ENCODE measurements around the gene RPS6KB2.
"Not testable (repeated sequence)": the region's sequence is repeated elsewhere in the genome, so short reads cannot be mapped to it uniquely, and the experiment has no call there.

The RPS6KB2 gene

DNA sequence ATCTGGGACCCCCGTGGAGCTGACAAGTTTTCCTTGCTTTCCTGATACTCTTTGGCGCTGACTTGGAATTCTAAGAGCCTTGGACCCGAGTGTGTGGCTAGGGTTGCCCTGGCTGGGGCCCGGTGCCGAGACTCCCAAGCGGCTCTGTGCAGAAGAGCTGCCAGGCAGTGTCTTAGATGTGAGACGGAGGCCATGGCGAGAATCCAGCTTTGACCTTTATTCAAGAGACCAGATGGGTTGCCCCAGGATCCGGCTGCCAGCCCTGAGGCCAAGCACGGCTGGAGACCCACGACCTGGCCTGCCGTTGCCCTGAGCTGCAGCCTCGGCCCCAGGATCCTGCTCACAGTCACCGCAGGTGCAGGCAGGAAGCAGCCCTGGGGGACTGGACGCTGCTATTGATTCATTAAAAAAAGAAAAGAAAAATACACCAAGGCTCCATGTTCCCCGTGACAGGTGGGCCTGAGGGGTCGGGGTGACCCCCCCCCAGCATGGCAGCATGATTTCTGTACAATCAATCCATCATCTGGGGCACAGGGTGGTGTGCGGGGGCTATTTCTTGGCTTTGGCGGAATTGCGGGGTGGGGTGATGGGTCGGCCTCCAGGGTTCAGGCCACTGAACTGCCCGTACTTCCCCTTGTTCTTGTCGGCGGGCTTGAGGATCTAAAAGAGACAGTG, 30.2 kb upstream of the RPS6KB2 start:
- no peak for DNase-seq (ENCODE audit: low spot score)

DNA sequence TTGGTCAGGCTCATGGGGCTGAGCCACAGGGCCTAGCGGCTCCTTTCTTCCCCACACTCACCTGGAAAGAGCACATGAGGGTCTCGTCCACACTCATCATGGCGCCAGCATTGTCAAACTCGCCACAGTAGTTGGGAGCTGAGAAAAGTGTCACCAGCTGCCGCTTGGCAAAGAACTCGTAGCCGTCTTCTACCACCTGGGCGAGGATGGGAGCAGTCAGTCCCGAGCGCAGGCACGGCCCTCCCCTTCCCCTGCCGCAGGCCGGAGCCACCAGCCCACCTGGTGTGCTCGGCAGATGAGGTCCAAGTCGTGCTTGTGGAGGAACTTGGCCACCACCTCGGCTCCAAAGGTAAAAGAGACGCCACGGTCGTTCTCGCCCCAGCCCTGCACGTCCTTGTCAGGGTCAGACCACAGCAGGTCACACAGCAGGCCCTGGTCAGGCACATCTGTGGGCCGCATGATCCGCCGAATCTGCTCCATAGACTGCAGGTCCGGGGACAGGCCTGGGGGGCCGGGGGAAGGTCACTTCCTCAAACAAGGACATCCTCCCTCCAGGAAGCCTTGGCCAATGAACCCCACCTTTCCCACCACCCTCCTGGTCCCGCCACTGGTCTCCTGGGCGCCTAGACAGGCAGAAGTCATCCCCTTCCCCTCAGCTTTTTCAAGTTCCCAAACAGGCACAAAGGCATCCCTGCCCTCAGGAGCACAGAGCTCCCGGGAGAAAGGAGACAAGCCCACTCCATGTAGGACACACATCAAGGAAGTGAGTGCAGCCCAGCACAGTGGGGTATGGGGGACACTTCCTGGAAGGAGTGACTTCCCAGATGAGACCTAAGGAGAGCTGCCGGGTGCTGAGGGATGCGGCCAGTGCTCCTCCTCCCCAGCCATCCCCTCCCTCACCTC, 29.4 kb upstream of the RPS6KB2 start:
- no peak for DNase-seq (ENCODE audit: low spot score)

DNA sequence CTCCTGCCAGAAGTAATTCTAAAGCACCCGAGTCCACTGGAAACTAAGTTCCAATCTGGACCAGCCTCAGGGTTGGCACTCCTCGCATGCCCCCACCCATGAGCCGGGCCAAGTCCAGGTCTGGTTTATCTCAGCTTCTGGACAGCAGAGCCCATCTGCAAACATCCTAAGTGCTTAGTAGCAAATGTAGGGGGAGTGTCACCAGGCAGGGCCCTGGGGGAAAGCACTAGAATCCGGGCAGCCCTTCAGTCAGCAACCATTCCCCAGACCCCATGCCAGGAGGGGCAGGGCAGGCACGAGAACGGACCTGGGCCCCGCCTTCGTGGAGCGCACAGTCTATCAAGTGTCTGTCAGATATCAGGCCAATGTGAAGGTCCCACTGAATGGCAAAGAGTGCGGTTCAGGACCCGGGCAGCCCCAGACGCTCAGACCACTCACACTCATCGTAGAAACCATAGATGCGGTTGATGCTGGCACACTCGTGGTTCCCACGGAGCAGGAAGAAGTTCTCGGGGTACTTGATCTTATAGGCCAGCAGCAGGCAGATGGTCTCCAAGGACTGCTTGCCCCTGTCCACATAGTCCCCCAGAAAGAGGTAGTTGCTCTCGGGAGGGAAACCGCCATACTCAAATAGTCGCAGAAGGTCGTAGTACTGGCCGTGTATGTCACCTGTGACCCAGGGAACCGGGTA, 27.9 kb upstream of the RPS6KB2 start:
- no peak for DNase-seq (ENCODE audit: low spot score)

DNA sequence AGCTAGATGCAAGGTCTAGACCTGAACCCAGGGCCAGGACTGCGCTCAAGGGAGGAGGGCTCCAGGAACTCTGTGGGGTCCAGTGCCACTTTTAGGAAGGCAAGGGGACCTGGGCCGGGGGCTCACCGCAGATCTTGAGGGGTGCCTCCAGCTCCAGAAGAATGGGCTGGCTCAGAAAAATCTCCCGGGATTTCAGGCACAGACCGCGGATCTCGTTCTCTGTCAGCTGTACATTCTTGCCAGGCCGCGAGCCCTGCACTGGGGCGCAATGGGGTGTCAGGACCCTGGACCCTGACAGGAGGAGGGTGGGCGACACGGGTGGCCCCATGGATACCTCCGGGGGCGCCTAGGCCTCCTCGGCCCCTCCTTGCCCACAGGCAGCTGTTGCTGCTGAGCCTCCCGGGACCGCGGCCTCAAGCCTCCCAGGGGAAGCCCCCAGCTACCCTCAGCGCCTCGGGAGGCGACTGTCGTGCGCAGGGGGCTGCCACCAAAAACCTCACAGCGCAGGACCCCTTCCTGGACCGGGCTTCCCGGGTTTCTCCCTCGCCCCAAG, 27.3 kb upstream of the RPS6KB2 start:
- DNase-seq (ENCODE audit: low spot score): no peak

DNA sequence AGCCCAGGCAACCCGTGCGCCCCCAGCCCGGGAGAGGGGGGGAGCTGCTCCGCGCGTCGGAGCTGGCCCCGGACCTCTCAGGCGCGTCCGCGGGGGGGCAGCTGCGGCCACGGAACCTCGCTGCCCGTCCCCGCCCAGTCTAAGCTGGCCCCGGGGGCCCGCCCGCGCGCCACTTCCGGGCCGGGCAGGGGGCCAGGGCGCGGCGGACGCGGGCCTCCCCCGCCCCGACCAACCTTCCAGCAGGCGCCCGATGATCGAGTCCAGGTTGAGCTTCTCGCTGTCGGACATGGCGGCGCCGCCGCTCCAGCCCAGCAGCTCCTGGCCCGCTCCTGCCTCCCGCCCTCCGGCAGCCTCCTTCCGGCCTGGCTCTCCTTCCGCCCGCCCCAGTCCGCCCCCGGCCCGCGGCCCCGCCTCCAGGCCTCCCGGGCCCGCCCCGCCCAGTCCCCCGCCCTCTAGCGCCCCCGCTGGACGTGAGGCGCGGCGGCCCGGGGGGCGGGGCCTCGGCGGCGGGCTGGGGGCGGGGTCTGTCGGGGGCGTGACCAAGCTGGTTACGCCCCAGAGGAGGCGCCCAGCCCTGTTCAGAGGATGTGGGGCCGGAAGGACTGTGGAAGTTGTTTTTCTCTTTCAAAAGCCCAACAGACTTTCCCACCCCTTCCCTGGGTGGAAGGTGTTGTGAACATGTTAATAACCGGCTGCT, 26.7 kb upstream of the RPS6KB2 start, which contains the start of gene PPP1CA:
Gene PPP1CA, minus strand, starts transcription at position 364 of the 697 bp plus-strand sequence. Its CDS starts 76 bp downstream, at position 288.
- DNase-seq (ENCODE audit: low spot score): peak; percentile 92

DNA sequence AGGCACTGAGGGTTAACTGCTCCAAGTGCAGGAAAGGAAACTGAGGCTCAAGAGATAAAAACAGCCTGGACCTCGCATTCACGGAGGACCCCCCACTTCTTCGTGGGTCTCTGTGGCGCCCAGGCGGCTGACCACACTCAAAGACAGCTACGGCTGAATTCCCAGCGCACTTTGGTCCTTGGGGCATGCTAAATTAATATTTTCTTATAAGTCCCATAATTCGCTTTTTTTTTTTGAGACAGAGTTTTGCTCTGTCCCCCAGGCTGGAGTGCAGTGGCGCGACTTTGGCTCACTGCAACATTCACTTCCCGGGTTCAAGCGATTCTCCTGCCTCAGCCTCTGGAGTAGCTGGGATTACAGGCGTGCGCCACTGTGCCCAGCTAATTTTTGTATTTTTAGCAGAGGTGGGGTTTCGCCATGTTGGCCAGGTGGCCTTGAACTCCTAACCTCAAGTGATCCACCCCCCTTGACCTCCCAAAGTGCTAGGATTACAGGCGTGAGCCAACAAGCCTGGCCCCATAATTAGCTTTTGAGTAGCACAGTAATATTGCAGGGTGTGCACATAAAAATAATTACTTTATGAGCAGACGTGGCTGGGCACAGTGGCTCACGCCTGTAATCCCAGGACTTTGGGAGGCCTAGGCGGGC, 26.0 kb upstream of the RPS6KB2 start:
- not testable (repeated sequence) for DNase-seq (ENCODE audit: low spot score)

DNA sequence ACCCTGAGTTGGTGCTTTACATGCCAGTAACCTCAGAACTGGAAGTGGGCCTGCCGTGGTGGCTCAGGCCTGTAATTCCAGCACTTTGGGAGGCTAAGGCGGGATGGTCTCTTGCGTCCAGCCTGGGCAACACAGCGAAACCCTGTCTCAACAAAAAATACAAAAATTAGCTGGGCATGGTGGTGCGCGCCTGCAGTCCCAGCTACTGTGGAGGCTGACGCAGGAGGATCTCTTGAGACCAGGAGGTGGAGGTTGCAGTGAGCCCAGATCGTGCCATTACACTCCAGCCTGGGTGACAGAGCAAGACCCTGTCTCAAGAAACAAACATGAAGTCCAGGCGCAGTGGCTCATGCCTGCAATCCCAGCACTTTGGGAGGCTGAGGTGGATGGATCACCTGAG, 25.2 kb upstream of the RPS6KB2 start:
- not testable (repeated sequence) for DNase-seq (ENCODE audit: low spot score)

DNA sequence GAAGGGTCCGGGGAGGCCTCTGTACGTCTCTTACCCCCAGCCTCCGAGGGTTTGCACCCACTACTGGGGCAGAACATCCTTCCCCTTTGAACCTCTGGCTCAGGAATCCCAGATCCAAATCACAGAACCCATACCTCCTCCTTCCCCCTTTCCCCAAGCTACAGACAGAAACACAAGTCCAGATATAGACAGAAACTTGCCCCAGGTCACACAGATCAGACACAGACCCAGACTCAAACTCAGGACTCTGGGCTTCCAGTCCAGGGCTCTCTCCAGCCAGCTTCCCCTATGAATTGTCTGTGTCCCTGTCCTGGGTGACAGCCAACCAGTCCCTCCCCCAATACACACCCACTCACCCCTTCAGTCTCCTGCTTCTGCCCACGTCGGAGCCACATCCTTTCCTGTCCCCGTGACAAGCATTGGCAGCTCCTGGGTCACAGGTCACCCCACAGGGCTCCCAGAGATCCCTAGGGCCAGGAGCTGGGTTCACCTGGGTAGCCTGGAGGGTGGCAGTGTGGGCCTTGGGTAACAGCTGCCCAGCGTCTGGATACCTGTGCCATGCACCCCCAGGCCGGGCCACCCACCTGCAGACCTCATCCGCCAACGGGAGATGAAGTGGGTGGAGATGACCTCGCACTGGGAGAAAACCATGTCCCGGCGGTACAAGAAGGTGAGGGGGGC, 23.6 kb upstream of the RPS6KB2 start:
- DNase-seq (ENCODE audit: low spot score): no peak

DNA sequence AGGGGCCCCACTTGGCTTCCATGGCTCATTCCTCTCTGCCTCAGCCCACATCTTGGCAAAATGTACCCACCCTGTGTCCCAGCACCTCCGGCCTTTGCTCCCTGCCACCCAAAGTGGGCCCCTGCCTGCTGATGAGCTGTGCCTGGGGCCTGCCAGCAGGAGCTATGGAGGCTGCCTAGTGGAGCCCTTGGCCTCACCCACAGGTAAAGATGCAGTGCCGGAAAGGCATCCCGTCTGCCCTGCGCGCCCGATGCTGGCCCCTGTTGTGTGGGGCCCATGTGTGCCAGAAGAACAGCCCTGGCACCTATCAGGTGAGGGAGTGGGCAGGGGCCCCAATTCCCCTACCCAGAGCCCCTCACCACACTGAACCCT, 23.1 kb upstream of the RPS6KB2 start:
- no peak for DNase-seq (ENCODE audit: low spot score)

DNA sequence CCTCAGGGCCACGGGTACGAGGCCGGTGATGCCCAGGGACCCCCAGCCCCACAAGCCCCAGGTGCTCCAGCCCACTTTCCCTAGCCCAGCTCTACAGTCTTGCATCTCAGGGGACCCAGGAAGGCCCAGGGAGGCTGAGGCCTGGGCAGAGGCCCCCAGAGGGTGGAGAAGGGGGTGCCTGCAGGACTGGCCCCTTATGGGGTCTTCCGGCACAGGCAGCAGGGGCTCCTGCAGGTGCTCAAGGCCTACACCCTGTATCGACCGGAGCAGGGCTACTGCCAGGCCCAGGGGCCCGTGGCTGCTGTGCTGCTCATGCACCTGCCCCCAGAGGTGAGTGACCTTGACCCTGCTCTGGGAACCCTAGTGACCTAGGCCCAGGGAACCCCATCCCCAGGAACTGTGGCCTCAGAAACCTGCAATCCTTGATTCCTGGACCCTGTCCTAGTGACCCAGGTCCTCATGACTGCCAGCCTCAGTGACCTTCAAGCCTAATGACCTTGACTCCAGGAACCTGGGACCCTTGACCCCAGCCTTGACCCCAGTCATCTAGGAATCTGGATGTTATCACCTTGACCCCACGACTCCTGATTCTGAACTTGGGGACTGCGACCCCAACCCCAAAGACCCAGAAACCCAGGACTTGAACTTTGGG, 22.5 kb upstream of the RPS6KB2 start:
- no peak for DNase-seq (ENCODE audit: low spot score)

DNA sequence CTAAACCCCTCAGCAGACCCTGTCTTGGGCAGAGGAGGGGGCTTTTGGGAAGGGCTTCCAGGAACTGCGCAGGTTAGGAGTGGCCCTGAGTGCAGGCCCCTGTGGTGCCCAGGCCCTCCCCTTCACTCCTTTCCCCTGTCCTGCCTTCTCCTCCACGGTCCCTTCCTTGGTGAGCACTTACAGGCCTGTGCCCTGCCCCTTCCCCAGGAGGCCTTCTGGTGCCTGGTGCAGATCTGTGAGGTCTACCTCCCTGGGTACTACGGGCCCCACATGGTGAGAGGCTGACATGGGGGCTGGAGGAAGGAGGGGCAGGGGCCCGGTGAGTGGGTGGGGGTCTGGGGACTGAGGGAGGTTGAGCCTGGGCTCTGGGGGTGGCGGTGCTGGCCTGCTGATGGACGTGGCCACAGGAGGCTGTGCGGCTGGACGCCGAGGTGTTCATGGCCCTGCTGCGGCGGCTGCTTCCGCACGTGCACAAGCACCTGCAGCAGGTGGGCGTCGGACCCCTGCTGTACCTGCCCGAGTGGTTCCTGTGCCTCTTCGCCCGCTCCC, 21.8 kb upstream of the RPS6KB2 start:
- no peak for DNase-seq (ENCODE audit: low spot score)

DNA sequence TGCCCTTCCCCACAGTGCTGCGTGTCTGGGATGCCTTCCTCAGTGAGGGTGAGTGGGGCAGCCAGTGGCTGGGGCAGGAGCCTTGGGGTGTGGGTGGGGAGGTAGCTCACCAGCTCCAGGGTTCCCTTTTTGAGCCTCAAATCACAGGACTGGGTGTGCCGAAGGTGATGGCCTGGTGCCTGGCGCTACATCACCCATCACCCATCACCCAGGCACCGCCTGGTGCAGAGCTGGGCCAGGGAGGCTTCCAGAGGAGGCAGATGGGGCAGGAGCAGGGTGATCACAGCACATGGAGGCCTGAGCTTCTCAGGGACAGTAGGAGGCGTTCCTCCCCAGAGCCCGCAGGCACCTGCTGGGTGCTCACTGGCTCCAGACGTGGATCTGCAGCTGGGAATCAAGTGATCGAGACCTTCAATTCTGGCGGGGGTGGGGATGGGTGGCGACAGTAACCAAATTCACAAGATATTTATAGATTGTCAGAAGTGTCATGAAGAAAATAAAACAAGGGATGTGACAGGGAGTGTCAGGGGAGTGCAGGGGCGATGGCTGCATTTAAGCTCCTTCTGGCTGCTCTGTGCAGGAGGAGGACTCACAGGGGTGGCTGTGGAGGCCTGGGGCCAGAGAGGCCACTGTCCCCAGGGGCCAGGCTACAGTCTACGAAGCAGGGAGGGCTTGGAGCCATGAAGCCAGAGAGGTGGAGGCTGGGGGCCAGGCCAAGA, 21.2 kb upstream of the RPS6KB2 start:
- DNase-seq (ENCODE audit: low spot score): no peak

DNA sequence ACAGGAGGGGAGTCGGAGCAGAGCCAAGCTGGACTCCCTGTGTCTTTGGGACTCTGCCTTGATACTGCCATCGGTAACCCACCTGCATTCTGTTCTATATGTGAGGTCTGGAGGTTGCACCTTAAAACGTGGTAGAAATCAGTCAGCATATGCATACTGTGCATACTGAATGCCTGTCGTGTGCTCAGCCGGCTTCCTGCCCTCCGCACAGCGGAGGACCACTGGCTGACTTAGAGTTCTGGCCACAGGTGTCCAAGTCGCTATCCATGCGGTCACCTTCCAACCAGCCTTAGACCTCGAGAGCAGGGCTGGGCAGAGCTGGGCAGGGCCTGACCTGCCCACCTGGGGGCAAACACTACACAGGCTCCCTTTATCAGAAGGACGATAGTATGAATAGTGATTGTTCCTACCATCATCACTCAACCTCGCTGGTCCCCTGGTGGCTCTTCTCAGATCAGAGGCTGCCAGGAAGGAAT, 20.6 kb upstream of the RPS6KB2 start:
- no peak for DNase-seq (ENCODE audit: low spot score)

DNA sequence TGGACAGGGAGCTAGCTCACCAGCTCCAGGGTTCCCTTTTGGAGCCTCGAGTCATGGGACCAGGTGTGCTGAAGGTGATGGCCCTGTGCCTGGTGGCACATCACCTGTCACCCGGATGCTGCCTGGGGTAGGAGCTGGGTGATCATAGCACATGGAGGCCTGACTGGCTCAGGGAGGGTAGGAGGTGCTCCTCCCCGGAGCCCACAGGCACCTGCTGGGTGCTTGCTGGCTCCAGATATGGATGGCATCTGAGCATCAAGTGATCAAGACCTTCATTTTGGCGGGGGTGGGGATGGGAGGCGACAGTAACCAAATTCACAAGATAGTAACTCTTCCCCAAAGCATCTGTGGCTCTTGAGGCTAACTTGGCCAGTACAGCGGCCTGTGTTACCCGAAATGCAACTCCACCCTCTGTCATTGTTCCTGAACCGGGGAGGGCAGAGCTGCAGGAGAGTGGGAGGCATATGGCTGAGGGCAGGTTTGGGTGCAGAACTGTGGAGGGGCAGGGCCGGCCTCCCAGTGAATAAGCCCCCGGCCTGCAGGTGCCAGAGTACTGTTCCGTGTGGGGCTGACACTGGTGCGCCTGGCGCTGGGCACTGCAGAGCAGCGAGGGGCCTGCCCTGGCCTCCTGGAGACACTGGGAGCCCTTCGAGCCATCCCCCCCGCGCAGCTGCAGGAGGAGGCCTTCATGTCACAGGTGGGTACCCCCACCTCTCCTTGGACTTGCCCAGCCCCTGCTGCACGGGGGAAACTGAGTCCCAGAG, 19.7 kb upstream of the RPS6KB2 start:
- no peak for DNase-seq (ENCODE audit: low spot score)

DNA sequence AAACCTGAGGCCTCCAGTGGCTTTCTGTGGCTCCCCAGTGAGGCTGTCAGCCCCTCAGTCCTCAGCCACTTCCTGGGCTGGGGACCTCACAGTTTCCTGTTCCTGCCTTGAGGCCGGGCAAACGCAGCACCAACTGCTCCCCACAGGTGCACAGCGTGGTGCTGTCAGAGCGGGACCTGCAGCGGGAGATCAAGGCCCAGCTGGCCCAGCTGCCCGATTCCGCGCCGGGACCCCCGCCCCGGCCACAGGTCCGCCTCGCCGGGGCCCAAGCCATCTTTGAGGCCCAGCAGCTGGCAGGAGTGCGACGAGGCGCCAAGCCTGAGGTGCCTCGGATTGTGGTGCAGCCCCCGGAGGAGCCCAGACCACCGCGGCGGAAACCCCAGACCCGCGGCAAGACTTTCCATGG, 19.0 kb upstream of the RPS6KB2 start:
- DNase-seq (ENCODE audit: low spot score): no peak

DNA sequence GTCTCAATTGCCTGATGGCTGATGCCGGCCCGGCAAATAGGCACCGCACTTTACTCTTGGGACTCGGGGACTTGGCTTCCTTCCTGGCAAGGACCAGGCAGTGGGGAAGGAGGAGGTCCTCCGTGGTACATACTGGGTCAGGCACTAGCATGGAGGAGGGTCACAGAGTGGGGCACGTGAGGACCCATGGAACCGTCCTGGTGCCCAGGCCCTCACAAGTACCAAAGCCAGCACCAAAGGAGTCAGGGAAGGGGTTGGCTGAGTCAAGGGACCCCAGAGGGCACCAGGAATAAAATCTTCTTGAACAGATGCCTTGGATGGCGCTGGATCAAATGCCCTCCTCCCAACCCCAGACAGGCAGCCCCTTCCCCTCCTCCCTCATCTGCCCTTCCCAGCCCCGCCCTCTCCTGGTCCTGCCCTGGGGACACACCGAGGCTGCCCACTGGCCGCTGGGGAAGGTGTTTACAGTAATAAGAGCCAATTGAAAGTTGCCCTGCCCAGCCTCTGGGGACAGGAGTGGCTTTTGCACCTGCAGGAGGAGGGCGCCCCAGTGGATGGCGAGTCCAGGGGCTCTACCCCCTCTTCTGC, 18.4 kb upstream of the RPS6KB2 start:
- DNase-seq (ENCODE audit: low spot score): peak; percentile 52

DNA sequence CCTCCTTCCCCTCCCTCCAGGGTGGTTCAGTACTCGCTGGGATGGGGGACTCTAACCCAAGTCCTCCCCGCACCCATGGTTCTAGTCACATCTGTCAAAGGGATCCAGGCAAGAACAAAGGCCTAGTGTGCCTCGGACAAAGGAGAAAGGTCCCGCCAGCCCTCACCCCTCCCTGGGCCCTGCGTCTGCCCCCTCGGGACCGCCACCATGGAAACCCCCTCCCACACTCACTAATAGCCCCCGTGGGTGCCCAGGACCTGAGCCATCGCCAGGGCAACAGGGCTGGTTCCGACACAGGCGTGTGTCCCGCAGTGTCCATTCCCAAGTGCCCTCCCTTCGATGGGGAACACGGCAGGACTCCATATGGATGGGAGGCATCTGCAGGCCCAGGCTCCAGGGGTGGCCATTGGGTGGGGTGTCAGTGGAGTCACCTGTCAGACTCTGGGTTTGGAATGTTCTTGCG, 17.9 kb upstream of the RPS6KB2 start:
- no peak for DNase-seq (ENCODE audit: low spot score)

All from hematopoietic multipotent progenitor cell treated with erythropoietin and hydrocortisone succinate and interleukin-3 and kit ligand, for 17 days (in vitro differentiated cells).